CD14-positive monocyte (primary cell): Measurements from ENCODE around the gene BCAP31. TPM values are rescaled to one million over a fixed set of nuclear protein-coding genes. Genes with fewer than 3 reads are reported as not detected.

Experiments
- DNase-seq, 3 donors: peaks; one replicate each; pipeline ENCODE4 v3.0.0-alpha.2; 2011 to 2022
- H2AFZ ChIP-seq: 2 replicates; pipeline ENCODE4 v1.6.0; 2012; ENCODE audit warnings: mild to moderate bottlenecking, low read depth, low read length, inconsistent platforms; ENCODE audit not compliant: insufficient read depth, poor library complexity, severe bottlenecking
- H3K27ac ChIP-seq, 2 donors: 1 replicate in 1 of 2; 2 replicates in 1 of 2; pipeline ENCODE4 v1.5.1; 2012 to 2013; ENCODE audit warnings: low read length in 2 of 2, control low read depth in 1 of 2, inconsistent platforms in 1 of 2, low read depth in 1 of 2, mild to moderate bottlenecking in 1 of 2
- H3K27me3 ChIP-seq, 2 donors: one replicate each; pipeline versions ENCODE4 v1.6.0 to v1.6.1; 2011 to 2013; ENCODE audit warnings: low read length in 2 of 2; ENCODE audit not compliant: control insufficient read depth in 2 of 2, insufficient read depth in 2 of 2
- H3K36me3 ChIP-seq, 2 donors: replicated peaks in 1 of 2; 1 replicate in 1 of 2; 2 replicates in 1 of 2; pipeline versions ENCODE4 v1.5.1 to v1.6.1; 2012 to 2013; ENCODE audit warnings: low read length in 2 of 2, control low read depth in 1 of 2, inconsistent platforms in 1 of 2, mild to moderate bottlenecking in 1 of 2; ENCODE audit not compliant: insufficient read depth in 2 of 2, control insufficient read depth in 1 of 2
- H3K4me1 ChIP-seq, 2 donors: 1 replicate in 1 of 2; 2 replicates in 1 of 2; pipeline versions ENCODE4 v1.5.1 to v1.6.1; 2012 to 2013; ENCODE audit warnings: low read length in 2 of 2, control low read depth in 1 of 2, inconsistent platforms in 1 of 2, mild to moderate bottlenecking in 1 of 2, moderate library complexity in 1 of 2; ENCODE audit not compliant: insufficient read depth in 2 of 2, control insufficient read depth in 1 of 2
- H3K4me2 ChIP-seq: replicated peaks from 2 replicates; pipeline ENCODE3; 2012; ENCODE audit warnings: low read length, moderate library complexity, mild to moderate bottlenecking; ENCODE audit not compliant: poor library complexity, severe bottlenecking; ENCODE audit errors: extremely low read depth
- H3K4me3 ChIP-seq, 3 experiments: fragments of 200-600 bp in 1 of 3; sonication (generic) in 1 of 3; replicated peaks in 1 of 3; 1 replicate in 2 of 3; 2 replicates in 1 of 3; pipeline ENCODE4 v1.5.1; 2011 to 2013; ENCODE audit warnings: low read length in 3 of 3, mild to moderate bottlenecking in 3 of 3, control low read depth in 2 of 3, low read depth in 2 of 3, inconsistent platforms in 1 of 3, moderate library complexity in 1 of 3
- H3K79me2 ChIP-seq: 2 replicates; pipeline ENCODE4 v1.6.0; 2012; ENCODE audit warnings: mild to moderate bottlenecking, control low read depth, inconsistent platforms, low read length, moderate library complexity; ENCODE audit not compliant: insufficient read depth
- H3K9ac ChIP-seq: 2 replicates; pipeline ENCODE4 v1.6.0; 2017; ENCODE audit warnings: low read length, mild to moderate bottlenecking; ENCODE audit not compliant: insufficient read depth, poor library complexity, severe bottlenecking
- H3K9me3 ChIP-seq, 2 donors: replicated peaks in 1 of 2; 1 replicate in 1 of 2; 2 replicates in 1 of 2; pipeline versions ENCODE4 v1.5.1 to v1.6.1; 2012 to 2013; ENCODE audit warnings: low read length in 2 of 2, control low read depth in 1 of 2; ENCODE audit not compliant: control insufficient read depth in 1 of 2, insufficient read depth in 1 of 2
- H4K20me1 ChIP-seq: 2 replicates; pipeline ENCODE4 v1.6.0; 2012; ENCODE audit warnings: mild to moderate bottlenecking, low read length, control low read depth, moderate library complexity; ENCODE audit not compliant: insufficient read depth
- H3K27ac Mint-ChIP-seq, 7 donors: one replicate each; pipeline ENCODE4 v1.8.0; 2020; ENCODE audit warnings: mild to moderate bottlenecking in 7 of 7, mixed read lengths in 7 of 7, moderate library complexity in 6 of 7, inconsistent platforms in 2 of 7
- H3K27me3 Mint-ChIP-seq, 3 donors: one replicate each; pipeline ENCODE4 v1.8.0; 2021 to 2022; ENCODE audit warnings: low read depth in 3 of 3, mild to moderate bottlenecking in 3 of 3, mixed read lengths in 3 of 3, moderate library complexity in 3 of 3, inconsistent platforms in 1 of 3
- H3K36me3 Mint-ChIP-seq, 2 donors: one replicate each; pipeline ENCODE4 v1.8.0; 2020; ENCODE audit warnings: mixed read lengths in 2 of 2, inconsistent platforms in 1 of 2, mild to moderate bottlenecking in 1 of 2
- H3K4me1 Mint-ChIP-seq: one replicate; pipeline ENCODE4 v1.8.0; 2020; ENCODE audit warnings: mild to moderate bottlenecking, mixed read lengths
- H3K4me3 Mint-ChIP-seq, 2 donors: one replicate each; pipeline ENCODE4 v1.8.0; 2020; ENCODE audit warnings: mild to moderate bottlenecking in 2 of 2, mixed read lengths in 2 of 2, moderate library complexity in 1 of 2
- H3K9me3 Mint-ChIP-seq, 7 donors: one replicate each; pipeline ENCODE4 v1.8.0; 2020 to 2022; ENCODE audit warnings: mixed read lengths in 7 of 7, mild to moderate bottlenecking in 6 of 7, moderate library complexity in 6 of 7, inconsistent platforms in 2 of 7
- WGBS: methylation state at CpG from one replicate; pipeline ENCODE4 v1.1.5; 2013; ENCODE audit warnings: missing lambda C conversion rate; ENCODE audit not compliant: insufficient coverage; 5-methylcytosine and 5-hydroxymethylcytosine counted together
- intact Hi-C, 2 donors: fragments of 100-400 bp; cut with micrococcal nuclease; formaldehyde crosslinking; loops; one replicate each; pipeline versions ENCODE4 v1.15.0 to v1.15.1; 2023
- polyA minus RNA-seq: library from RNA; depleted of rRNA, polyadenylated mRNA; stranded (reverse); fragments of >200 nt; gene quantifications from 2 replicates; pipeline ENCODE4 v1.2.3, GENCODE V29; 2012
- polyA plus RNA-seq, 3 donors: library from polyadenylated mRNA; depleted of rRNA in 1 of 3; unstranded in 2 of 3; stranded (reverse) in 1 of 3; fragments of 300-500 nt in 2 of 3; fragments of >200 nt in 1 of 3; fragmentation: Illumina TruSeq in 2 of 3; gene quantifications; 1 replicate in 2 of 3; 2 replicates in 1 of 3; pipeline ENCODE4 v1.2.3, GENCODE V29; 2012 to 2021
- total RNA-seq, 12 experiments: library from RNA in 1 of 12; stranded (reverse) in 1 of 12; fragments of 120-200 nt in 1 of 12; gene quantifications; one replicate each; pipeline ENCODE4 v1.2.4 and lab custom pipeline; 2013 to 2026; ENCODE audit warnings: mixed read lengths in 6 of 12, inconsistent platforms in 1 of 12
- TF ChIP-seq, protein P1 (sequence below): fragments of 200-600 bp; IDR thresholded peaks from one replicate; pipeline ENCODE4 v1.8.0; 2022; ENCODE audit warnings: antibody characterized with exemption, mild to moderate bottlenecking

Gene BCAP31
- total RNA-seq (2013) = 126 TPM
- polyA plus RNA-seq (100 to 1,000 TPM; 139 to 294 (median 288) TPM), polyA minus RNA-seq (51.5 and 61.8 TPM in 2 replicates), total RNA-seq (lab: John Stamatoyannopoulos, UW) (13.9 to 77.2 (median 60.3) reads per million in 11 experiments)

DNA sequence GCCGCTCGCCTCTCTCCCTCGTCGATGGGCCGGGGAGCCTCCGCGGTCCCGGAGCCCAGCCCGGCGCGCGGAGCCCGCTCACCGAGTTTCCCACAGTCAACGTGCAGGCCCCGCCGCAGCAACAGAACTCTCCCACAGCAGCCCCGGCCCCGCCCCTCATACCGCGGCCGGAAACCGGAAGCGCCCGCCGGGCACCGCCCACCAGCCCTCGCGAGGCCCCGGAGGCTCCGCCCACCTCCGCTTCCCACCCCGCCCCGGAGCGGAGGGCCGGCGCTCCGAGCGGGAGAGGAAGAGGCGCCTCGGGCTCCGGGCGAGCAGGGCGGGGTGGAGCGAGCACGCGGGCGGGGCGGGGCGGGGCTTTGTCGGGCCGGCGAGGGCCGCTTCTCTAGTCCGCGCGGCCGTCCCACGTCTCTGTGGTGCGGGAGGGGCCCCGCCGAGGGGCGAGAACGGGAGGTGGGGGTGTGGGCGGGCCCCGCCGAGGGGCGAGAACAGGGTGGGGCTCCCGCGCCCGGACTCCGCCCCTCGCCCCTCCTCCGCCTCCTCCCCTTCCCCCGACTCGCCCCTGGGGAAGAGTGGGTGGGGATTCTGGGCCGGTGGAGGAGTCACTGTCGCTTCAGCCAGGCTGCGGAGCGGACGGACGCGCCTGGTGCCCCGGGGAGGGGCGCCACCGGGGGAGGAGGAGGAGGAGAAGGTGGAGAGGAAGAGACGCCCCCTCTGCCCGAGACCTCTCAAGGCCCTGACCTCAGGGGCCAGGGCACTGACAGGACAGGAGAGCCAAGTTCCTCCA is at the start of gene BCAP31, which contains the start of gene ABCD1:
BCAP31 (minus strand) TSS at position 136 of the 787 bp plus-strand sequence. CDS start 1,143 bp downstream, outside the sequence.
ABCD1 (plus strand) TSS at position 605 of the 787 bp plus-strand sequence. CDS start 411 bp downstream, outside the sequence.
- H2AFZ ChIP-seq = peak within 1 kb of the TSS; percentile 59
- H3K27me3 ChIP-seq = no peaks in the 10 kb centered on the region
- peaks cover 56 to 65% of the 10 kb centered on the region in 2 donors for H3K4me1 ChIP-seq
- TF ChIP-seq, protein P1, sequence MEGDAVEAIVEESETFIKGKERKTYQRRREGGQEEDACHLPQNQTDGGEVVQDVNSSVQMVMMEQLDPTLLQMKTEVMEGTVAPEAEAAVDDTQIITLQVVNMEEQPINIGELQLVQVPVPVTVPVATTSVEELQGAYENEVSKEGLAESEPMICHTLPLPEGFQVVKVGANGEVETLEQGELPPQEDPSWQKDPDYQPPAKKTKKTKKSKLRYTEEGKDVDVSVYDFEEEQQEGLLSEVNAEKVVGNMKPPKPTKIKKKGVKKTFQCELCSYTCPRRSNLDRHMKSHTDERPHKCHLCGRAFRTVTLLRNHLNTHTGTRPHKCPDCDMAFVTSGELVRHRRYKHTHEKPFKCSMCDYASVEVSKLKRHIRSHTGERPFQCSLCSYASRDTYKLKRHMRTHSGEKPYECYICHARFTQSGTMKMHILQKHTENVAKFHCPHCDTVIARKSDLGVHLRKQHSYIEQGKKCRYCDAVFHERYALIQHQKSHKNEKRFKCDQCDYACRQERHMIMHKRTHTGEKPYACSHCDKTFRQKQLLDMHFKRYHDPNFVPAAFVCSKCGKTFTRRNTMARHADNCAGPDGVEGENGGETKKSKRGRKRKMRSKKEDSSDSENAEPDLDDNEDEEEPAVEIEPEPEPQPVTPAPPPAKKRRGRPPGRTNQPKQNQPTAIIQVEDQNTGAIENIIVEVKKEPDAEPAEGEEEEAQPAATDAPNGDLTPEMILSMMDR = no peak
- H3K36me3 ChIP-seq = peaks cover 17 to 21% of the 10 kb centered on the region in 2 donors
- intact Hi-C loops = loop anchor here in 1 of 2 donors (5.0 kb wide), 1 partner anchor 203 kb away; the partner anchor contains the start of gene ARHGAP4
- H3K4me2 ChIP-seq = peak within 1 kb of the TSS; percentile 86
- Mint-ChIP-seq H3K9me3 (peaks cover 0 to 15% (median 4%) of the 10 kb centered on the region in 7 donors), H3K27me3 (peaks cover 0 to 6% (median 1%) of the 10 kb centered on the region in 3 donors), H3K36me3 (peaks cover 20 to 30% of the 10 kb centered on the region in 2 donors), H3K27ac (peak within 1 kb of the TSS; percentile 84 to 93 (median 92)), H3K4me1 (peaks cover 41% of the 10 kb centered on the region), H3K4me3 (peak within 1 kb of the TSS; percentile 90)
- H3K27ac ChIP-seq = peak within 1 kb of the TSS; percentile 93 to 100
- peak; percentile 81 to 90 (median 88) for DNase-seq
- peaks cover 72% of the 10 kb centered on the region for H3K79me2 ChIP-seq
- WGBS = 0% methylated on average over 6 of the region's 88 CpGs
- peaks cover 0 to 7% of the 10 kb centered on the region in 2 donors for H3K9me3 ChIP-seq
- H3K9ac ChIP-seq = peak within 1 kb of the TSS; percentile 82
- peaks cover 50% of the 10 kb centered on the region for H4K20me1 ChIP-seq
- H3K4me3 ChIP-seq = peak within 1 kb of the TSS; percentile 66 to 80 (median 71)

DNA sequence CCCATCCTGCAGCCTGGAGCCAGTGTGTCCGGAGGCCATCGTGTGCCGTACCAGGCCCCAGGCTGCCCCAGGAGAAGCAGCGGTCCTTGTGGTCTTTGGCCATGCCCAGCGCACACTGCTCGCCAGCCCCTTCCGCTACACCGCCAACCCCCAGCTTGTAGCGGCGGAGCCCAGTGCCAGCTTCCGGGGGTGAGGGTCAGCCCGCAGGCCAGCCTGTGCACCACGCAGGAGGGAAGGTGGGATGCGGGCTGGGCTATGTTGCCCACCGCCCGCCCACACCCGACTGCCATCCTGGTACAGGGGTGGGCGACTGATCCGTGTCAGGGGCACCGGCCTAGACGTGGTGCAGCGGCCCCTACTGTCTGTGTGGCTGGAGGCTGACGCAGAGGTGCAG is 49.0 kb upstream of the BCAP31 start:
- no peaks in the 10 kb centered on the region for H3K9me3 ChIP-seq
- H3K4me3 Mint-ChIP-seq = no peak overlapping the region
- DNase-seq = no peak
- H3K4me1 Mint-ChIP-seq = no peaks in the 10 kb centered on the region
- peaks cover 1 to 4% (median 3%) of the 10 kb centered on the region in 3 donors for H3K27me3 Mint-ChIP-seq
- peaks cover 0 to 10% (median 2%) of the 10 kb centered on the region in 7 donors for H3K9me3 Mint-ChIP-seq
- TF ChIP-seq, protein P1 = no peak
- no peak overlapping the region for H3K27ac ChIP-seq
- intact Hi-C loops = no loop called here
- no peak overlapping the region for H3K4me2 ChIP-seq
- no peaks in the 10 kb centered on the region for H4K20me1 ChIP-seq
- H3K36me3 ChIP-seq = no peaks in the 10 kb centered on the region
- H3K4me1 ChIP-seq = no peaks in the 10 kb centered on the region
- 94% methylated on average over 9 of the region's 23 CpGs for WGBS
- no peaks in the 10 kb centered on the region for H3K27me3 ChIP-seq
- no peak overlapping the region for H3K27ac Mint-ChIP-seq
- no peaks in the 10 kb centered on the region for H3K79me2 ChIP-seq
- no peak overlapping the region for H3K9ac ChIP-seq
- H2AFZ ChIP-seq = no peak overlapping the region
- H3K36me3 Mint-ChIP-seq = no peaks in the 10 kb centered on the region
- H3K4me3 ChIP-seq = no peak overlapping the region
